ENCODE data around the gene CCDC102A.

Gene CCDC102A

GRCh38 chr16:57517397-57518367 is 18.7 kb downstream of the CCDC102A start:
- no peak for DNase-seq

- DNase-seq: no peak
These were observed 19.6 kb downstream of the CCDC102A start for GRCh38 chr16:57516773-57517172.

- DNase-seq: no peak
These were observed 20.1 kb downstream of the CCDC102A start for GRCh38 chr16:57516176-57516725.

GRCh38 chr16:57514791-57515600 is 21.4 kb downstream of the CCDC102A start:
- DNase-seq: no peak

- no peak for DNase-seq
These were observed 22.0 kb downstream of the CCDC102A start for GRCh38 chr16:57514371-57514770.

GRCh38 chr16:57513371-57514102 is 22.8 kb downstream of the CCDC102A start:
- no peak for DNase-seq

GRCh38 chr16:57512296-57513001 is 23.9 kb downstream of the CCDC102A start:
- DNase-seq: no peak

GRCh38 chr16:57510016-57510871 is 26.1 kb downstream of the CCDC102A start:
- no peak for DNase-seq

GRCh38 chr16:57509231-57509923 is 27.0 kb downstream of the CCDC102A start:
- no peak for DNase-seq

- DNase-seq: no peak
These were observed 28.3 kb downstream of the CCDC102A start for GRCh38 chr16:57508035-57508425.

- no peak for DNase-seq
These were observed 29.0 kb downstream of the CCDC102A start for GRCh38 chr16:57507136-57508034.

- DNase-seq: no peak
These were observed 31.2 kb downstream of the CCDC102A start for GRCh38 chr16:57505169-57505568.

- no peak for DNase-seq
These were observed 31.9 kb downstream of the CCDC102A start for GRCh38 chr16:57504491-57504890.

- no peak for DNase-seq
These were observed 32.4 kb downstream of the CCDC102A start for GRCh38 chr16:57504001-57504400.

GRCh38 chr16:57503366-57503765 is 33.0 kb downstream of the CCDC102A start:
- peak; percentile 59 for DNase-seq

- DNase-seq: no peak
These were observed 34.2 kb downstream of the CCDC102A start for GRCh38 chr16:57502048-57502775.

GRCh38 chr16:57501492-57501891 is 34.9 kb downstream of the CCDC102A start:
- DNase-seq: no peak

GRCh38 chr16:57500578-57501111 is 35.7 kb downstream of the CCDC102A start:
- DNase-seq: no peak
